GM19467 (cell line): Measurements from ENCODE around the gene SYCP2L.
A peak's percentile ranks its signal among the peaks of the same experiment; 100 is the strongest.
"Not testable (repeated sequence)": the region's sequence is repeated elsewhere in the genome, so short reads cannot be mapped to it uniquely, and the experiment has no call there.

Source experiments
- ATAC-seq: cut with Tn5 transposase; IDR thresholded peaks from one replicate; pipeline ENCODE4 v1.9.1; 2021; ENCODE audit warnings: mild to moderate bottlenecking, moderate library complexity; ENCODE audit not compliant: unreplicated experiment

SYCP2L gene

GRCh38 chr6:10954590-10955010 lies 67.7 kb downstream of the SYCP2L start:
- ATAC-seq, result peak; percentile 79

- no peak for ATAC-seq
These were observed 69.9 kb downstream of the SYCP2L start for GRCh38 chr6:10956776-10957175.

GRCh38 chr6:10957414-10957886 lies 70.6 kb downstream of the SYCP2L start:
- no peak for ATAC-seq

GRCh38 chr6:10960171-10960570 lies 73.3 kb downstream of the SYCP2L start:
- ATAC-seq, result no peak

GRCh38 chr6:10961837-10962236 lies 75.0 kb downstream of the SYCP2L start:
- no peak for ATAC-seq

- no peak for ATAC-seq
These were observed 75.8 kb downstream of the SYCP2L start for GRCh38 chr6:10962673-10963072.

- no peak for ATAC-seq
These were observed 76.3 kb downstream of the SYCP2L start for GRCh38 chr6:10963113-10963512.

- peak; percentile 95 for ATAC-seq
These were observed 77.8 kb downstream of the SYCP2L start for GRCh38 chr6:10964684-10965083.

- ATAC-seq, result no peak
These were observed 81.9 kb downstream of the SYCP2L start for GRCh38 chr6:10968776-10969175.

GRCh38 chr6:10970731-10971130 lies 83.9 kb downstream of the SYCP2L start:
- no peak for ATAC-seq

- no peak for ATAC-seq
These were observed 85.3 kb downstream of the SYCP2L start for GRCh38 chr6:10972196-10972595.

- ATAC-seq, result no peak
These were observed 89.7 kb downstream of the SYCP2L start for GRCh38 chr6:10976571-10976970.

- ATAC-seq, result no peak
These were observed 90.5 kb downstream of the SYCP2L start for GRCh38 chr6:10977231-10977968.

GRCh38 chr6:10979603-10980002 lies 92.8 kb downstream of the SYCP2L start:
- ATAC-seq, result no peak

GRCh38 chr6:10981409-10981808 lies 94.6 kb downstream of the SYCP2L start:
- no peak for ATAC-seq

- ATAC-seq, result not testable (repeated sequence)
These were observed 98.1 kb downstream of the SYCP2L start for GRCh38 chr6:10984959-10985358.

GRCh38 chr6:10989587-10989986 lies 102.7 kb downstream of the SYCP2L start:
- no peak for ATAC-seq

- no peak for ATAC-seq
These were observed 104.3 kb downstream of the SYCP2L start for GRCh38 chr6:10991115-10991514.

GRCh38 chr6:10993896-10994295 lies 107.0 kb downstream of the SYCP2L start:
- no peak for ATAC-seq

GRCh38 chr6:10995114-10995707 lies 108.4 kb downstream of the SYCP2L start:
- no peak for ATAC-seq

GRCh38 chr6:10999994-11000393 lies 113.1 kb downstream of the SYCP2L start:
- ATAC-seq, result no peak

GRCh38 chr6:11002176-11002575 lies 115.3 kb downstream of the SYCP2L start:
- ATAC-seq, result no peak
